GM15510 (cell line): ENCODE measurements around the gene SIRT5.

Experiments used
- POLR2A ChIP-seq: IDR thresholded peaks from 3 replicates; pipeline ENCODE4 v1.6.1; 2011; ENCODE audit warnings: borderline replicate concordance; ENCODE audit not compliant: insufficient read length; ENCODE audit errors: extremely low read depth

SIRT5 gene

DNA sequence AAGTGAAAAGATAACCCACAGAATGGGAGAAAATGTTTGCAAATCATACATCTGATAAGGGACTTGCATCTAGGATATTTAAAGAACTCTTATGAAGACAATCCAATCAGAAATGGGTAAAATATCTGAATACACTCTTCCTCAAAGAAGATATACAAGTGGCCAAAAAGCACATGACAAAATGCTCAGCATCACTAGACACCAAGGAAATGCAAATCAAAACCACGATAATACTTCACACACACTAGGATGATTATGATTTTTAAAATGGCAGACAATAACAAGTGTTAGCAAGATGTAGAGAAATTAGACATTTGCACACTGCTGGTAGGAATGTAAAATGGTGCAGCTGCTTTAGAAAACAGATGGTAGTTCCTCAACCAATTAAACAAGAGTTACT lies 34.8 kb upstream of the SIRT5 start:
- TF ChIP-seq POLR2A, result no peak

- no peak for TF ChIP-seq POLR2A
Measured at GRCh38 chr6:13541496-13541895, 32.9 kb upstream of the SIRT5 start.

- no peak for TF ChIP-seq POLR2A
Measured at GRCh38 chr6:13544454-13545186, 29.8 kb upstream of the SIRT5 start.

- TF ChIP-seq POLR2A, result no peak
Measured at GRCh38 chr6:13545885-13546284, 28.5 kb upstream of the SIRT5 start.

GRCh38 chr6:13548500-13549210 lies 25.7 kb upstream of the SIRT5 start:
- no peak for TF ChIP-seq POLR2A

DNA sequence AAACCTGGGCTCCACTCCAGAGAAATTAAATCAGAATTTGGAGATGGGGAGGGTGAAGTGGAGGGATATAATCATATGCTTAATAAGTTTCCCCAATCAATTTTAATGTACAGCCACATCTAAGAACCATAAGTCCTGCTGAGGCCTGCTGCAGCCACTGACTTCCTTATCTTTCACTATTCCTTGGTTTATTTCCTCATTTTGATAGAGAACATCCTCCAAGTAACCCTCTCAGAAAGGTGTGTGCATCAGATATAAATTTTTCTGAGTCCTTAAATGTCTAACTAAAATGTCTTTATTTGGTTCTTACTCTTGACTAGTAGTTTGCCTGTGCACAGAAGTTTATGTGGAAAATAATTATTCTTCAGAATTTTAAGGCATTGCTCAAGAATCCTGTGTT lies 23.7 kb upstream of the SIRT5 start:
- TF ChIP-seq POLR2A, result no peak

- no peak for TF ChIP-seq POLR2A
Measured at GRCh38 chr6:13553646-13554045, 20.8 kb upstream of the SIRT5 start.

- no peak for TF ChIP-seq POLR2A
Measured at GRCh38 chr6:13554929-13555333, 19.5 kb upstream of the SIRT5 start.

- no peak for TF ChIP-seq POLR2A
Measured at GRCh38 chr6:13557841-13558240, 16.6 kb upstream of the SIRT5 start.

DNA sequence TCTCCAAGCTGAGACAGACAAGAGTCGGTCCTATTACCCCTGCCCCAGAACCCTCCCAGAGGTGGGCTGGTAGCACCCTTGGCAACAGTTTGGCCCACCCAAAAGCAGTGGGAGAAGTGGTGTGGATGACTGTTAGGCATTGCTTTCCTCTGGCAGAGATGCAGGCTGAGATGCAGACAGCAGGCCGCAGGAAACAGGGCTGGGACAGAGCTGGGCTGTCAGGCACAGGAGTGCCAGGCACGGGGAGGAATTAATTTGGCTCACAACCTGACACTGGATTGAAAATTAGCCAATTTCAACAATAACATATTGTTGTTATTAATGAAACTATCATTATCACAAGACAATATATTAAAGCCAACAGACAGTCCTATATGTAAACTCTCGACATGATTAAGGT lies 15.7 kb upstream of the SIRT5 start:
- TF ChIP-seq POLR2A, result no peak

- TF ChIP-seq POLR2A, result no peak
Measured at GRCh38 chr6:13559251-13559650, 15.2 kb upstream of the SIRT5 start.

DNA sequence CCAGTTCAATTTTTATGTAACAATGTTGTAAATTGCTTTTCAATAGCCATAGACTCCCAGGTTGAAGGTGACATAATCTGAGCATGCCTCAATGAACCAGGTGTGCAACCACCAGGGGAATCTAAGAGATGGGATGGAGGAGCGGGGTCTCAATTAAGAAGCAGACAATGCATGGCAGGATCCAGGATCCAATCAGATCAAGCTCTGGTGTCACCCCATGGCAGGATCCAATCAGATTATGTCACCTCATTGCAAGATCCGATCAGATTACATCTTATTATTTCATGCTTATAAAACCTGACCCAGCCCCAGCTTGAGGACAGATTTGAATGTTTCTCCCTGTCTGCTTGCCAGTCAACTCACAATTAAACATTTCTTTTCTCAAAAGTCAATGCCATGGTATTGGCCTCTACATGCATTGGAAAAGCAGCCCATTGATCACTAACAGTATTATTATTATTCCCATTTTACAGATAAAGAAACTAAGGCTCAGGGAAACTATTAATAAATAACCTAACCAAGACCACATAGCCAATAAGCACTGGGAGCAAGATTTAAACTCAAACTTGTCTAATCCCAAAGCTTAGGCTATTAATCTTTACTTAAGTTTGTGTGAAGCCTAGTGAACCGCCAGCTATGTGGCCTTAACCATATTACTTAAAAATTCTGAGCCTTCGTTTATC lies 14.3 kb upstream of the SIRT5 start:
- TF ChIP-seq POLR2A, result no peak

DNA sequence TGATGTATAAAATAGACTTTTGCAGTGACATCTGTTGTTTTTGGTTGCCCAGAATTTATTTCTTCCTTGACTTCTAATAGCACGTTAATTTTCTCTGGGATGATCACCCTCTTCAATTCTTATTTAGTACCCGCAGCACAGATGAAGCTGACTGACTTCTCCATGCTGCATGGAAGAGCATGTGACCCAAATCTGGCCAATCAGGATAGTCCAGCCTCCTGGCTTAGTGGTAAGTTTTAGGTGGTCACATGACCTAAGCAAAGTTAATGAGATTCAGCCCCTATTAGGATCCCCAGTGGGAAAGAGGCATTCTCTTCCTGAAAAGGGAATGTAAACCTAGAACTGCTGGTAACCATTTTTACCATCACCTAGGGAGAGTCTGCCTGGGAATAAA lies 13.8 kb upstream of the SIRT5 start:
- TF ChIP-seq POLR2A, result no peak

GRCh38 chr6:13561624-13562267 lies 12.7 kb upstream of the SIRT5 start:
- TF ChIP-seq POLR2A, result no peak

- no peak for TF ChIP-seq POLR2A
Measured at GRCh38 chr6:13563009-13563408, 11.4 kb upstream of the SIRT5 start.
